CD14-positive monocyte (primary cell): ENCODE measurements around the gene CAMK1D. TPM values are rescaled to one million over a fixed set of nuclear protein-coding genes. Genes with fewer than 3 reads are reported as not detected.
A peak's percentile ranks its signal among the peaks of the same experiment; 100 is the strongest.

ENCODE experiments used
- DNase-seq, 3 donors: peaks; one replicate each; pipeline ENCODE4 v3.0.0-alpha.2; 2011 to 2022
- H2AFZ ChIP-seq: 2 replicates; pipeline ENCODE4 v1.6.0; 2012; ENCODE audit warnings: mild to moderate bottlenecking, low read depth, low read length, inconsistent platforms; ENCODE audit not compliant: insufficient read depth, poor library complexity, severe bottlenecking
- H3K27ac ChIP-seq, 2 donors: 1 replicate in 1 of 2; 2 replicates in 1 of 2; pipeline ENCODE4 v1.5.1; 2012 to 2013; ENCODE audit warnings: low read length in 2 of 2, control low read depth in 1 of 2, inconsistent platforms in 1 of 2, low read depth in 1 of 2, mild to moderate bottlenecking in 1 of 2
- H3K27me3 ChIP-seq, 2 donors: one replicate each; pipeline versions ENCODE4 v1.6.0 to v1.6.1; 2011 to 2013; ENCODE audit warnings: low read length in 2 of 2; ENCODE audit not compliant: control insufficient read depth in 2 of 2, insufficient read depth in 2 of 2
- H3K36me3 ChIP-seq, 2 donors: replicated peaks in 1 of 2; 1 replicate in 1 of 2; 2 replicates in 1 of 2; pipeline versions ENCODE4 v1.5.1 to v1.6.1; 2012 to 2013; ENCODE audit warnings: low read length in 2 of 2, control low read depth in 1 of 2, inconsistent platforms in 1 of 2, mild to moderate bottlenecking in 1 of 2; ENCODE audit not compliant: insufficient read depth in 2 of 2, control insufficient read depth in 1 of 2
- H3K4me1 ChIP-seq, 2 donors: 1 replicate in 1 of 2; 2 replicates in 1 of 2; pipeline versions ENCODE4 v1.5.1 to v1.6.1; 2012 to 2013; ENCODE audit warnings: low read length in 2 of 2, control low read depth in 1 of 2, inconsistent platforms in 1 of 2, mild to moderate bottlenecking in 1 of 2, moderate library complexity in 1 of 2; ENCODE audit not compliant: insufficient read depth in 2 of 2, control insufficient read depth in 1 of 2
- H3K4me2 ChIP-seq: replicated peaks from 2 replicates; pipeline ENCODE3; 2012; ENCODE audit warnings: low read length, moderate library complexity, mild to moderate bottlenecking; ENCODE audit not compliant: poor library complexity, severe bottlenecking; ENCODE audit errors: extremely low read depth
- H3K4me3 ChIP-seq, 3 experiments: fragments of 200-600 bp in 1 of 3; sonication (generic) in 1 of 3; replicated peaks in 1 of 3; 1 replicate in 2 of 3; 2 replicates in 1 of 3; pipeline ENCODE4 v1.5.1; 2011 to 2013; ENCODE audit warnings: low read length in 3 of 3, mild to moderate bottlenecking in 3 of 3, control low read depth in 2 of 3, low read depth in 2 of 3, inconsistent platforms in 1 of 3, moderate library complexity in 1 of 3
- H3K79me2 ChIP-seq: 2 replicates; pipeline ENCODE4 v1.6.0; 2012; ENCODE audit warnings: mild to moderate bottlenecking, control low read depth, inconsistent platforms, low read length, moderate library complexity; ENCODE audit not compliant: insufficient read depth
- H3K9ac ChIP-seq: 2 replicates; pipeline ENCODE4 v1.6.0; 2017; ENCODE audit warnings: low read length, mild to moderate bottlenecking; ENCODE audit not compliant: insufficient read depth, poor library complexity, severe bottlenecking
- H3K9me3 ChIP-seq, 2 donors: replicated peaks in 1 of 2; 1 replicate in 1 of 2; 2 replicates in 1 of 2; pipeline versions ENCODE4 v1.5.1 to v1.6.1; 2012 to 2013; ENCODE audit warnings: low read length in 2 of 2, control low read depth in 1 of 2; ENCODE audit not compliant: control insufficient read depth in 1 of 2, insufficient read depth in 1 of 2
- H4K20me1 ChIP-seq: 2 replicates; pipeline ENCODE4 v1.6.0; 2012; ENCODE audit warnings: mild to moderate bottlenecking, low read length, control low read depth, moderate library complexity; ENCODE audit not compliant: insufficient read depth
- H3K27ac Mint-ChIP-seq, 7 donors: one replicate each; pipeline ENCODE4 v1.8.0; 2020; ENCODE audit warnings: mild to moderate bottlenecking in 7 of 7, mixed read lengths in 7 of 7, moderate library complexity in 6 of 7, inconsistent platforms in 2 of 7
- H3K27me3 Mint-ChIP-seq, 3 donors: one replicate each; pipeline ENCODE4 v1.8.0; 2021 to 2022; ENCODE audit warnings: low read depth in 3 of 3, mild to moderate bottlenecking in 3 of 3, mixed read lengths in 3 of 3, moderate library complexity in 3 of 3, inconsistent platforms in 1 of 3
- H3K36me3 Mint-ChIP-seq, 2 donors: one replicate each; pipeline ENCODE4 v1.8.0; 2020; ENCODE audit warnings: mixed read lengths in 2 of 2, inconsistent platforms in 1 of 2, mild to moderate bottlenecking in 1 of 2
- H3K4me1 Mint-ChIP-seq: one replicate; pipeline ENCODE4 v1.8.0; 2020; ENCODE audit warnings: mild to moderate bottlenecking, mixed read lengths
- H3K4me3 Mint-ChIP-seq, 2 donors: one replicate each; pipeline ENCODE4 v1.8.0; 2020; ENCODE audit warnings: mild to moderate bottlenecking in 2 of 2, mixed read lengths in 2 of 2, moderate library complexity in 1 of 2
- H3K9me3 Mint-ChIP-seq, 7 donors: one replicate each; pipeline ENCODE4 v1.8.0; 2020 to 2022; ENCODE audit warnings: mixed read lengths in 7 of 7, mild to moderate bottlenecking in 6 of 7, moderate library complexity in 6 of 7, inconsistent platforms in 2 of 7
- CTCF ChIP-seq: fragments of 200-600 bp; IDR thresholded peaks from one replicate; pipeline ENCODE4 v1.8.0; 2022; ENCODE audit warnings: antibody characterized with exemption, mild to moderate bottlenecking
- WGBS: methylation state at CpG from one replicate; pipeline ENCODE4 v1.1.5; 2013; ENCODE audit warnings: missing lambda C conversion rate; ENCODE audit not compliant: insufficient coverage; 5-methylcytosine and 5-hydroxymethylcytosine counted together
- intact Hi-C, 2 donors: fragments of 100-400 bp; cut with micrococcal nuclease; formaldehyde crosslinking; loops; one replicate each; pipeline versions ENCODE4 v1.15.0 to v1.15.1; 2023
- polyA plus RNA-seq, 3 donors: library from polyadenylated mRNA; depleted of rRNA in 1 of 3; unstranded in 2 of 3; stranded (reverse) in 1 of 3; fragments of 300-500 nt in 2 of 3; fragments of >200 nt in 1 of 3; fragmentation: Illumina TruSeq in 2 of 3; gene quantifications; 1 replicate in 2 of 3; 2 replicates in 1 of 3; pipeline ENCODE4 v1.2.3, GENCODE V29; 2012 to 2021

CAMK1D gene
- polyA plus RNA-seq, 3 donors = 6.7 to 11.8 (median 7.1) TPM

GRCh38 chr10:12655940-12656339 is 306.6 kb downstream of the CAMK1D start:
- TF ChIP-seq CTCF = no peak
- intact Hi-C loops = loop anchor here (10.0 kb wide), 2 partner anchors 391 to 401 kb away; no protein-coding TSS in a partner anchor
- Mint-ChIP-seq H3K27ac (no peak overlapping the region), H3K4me1 (no peaks in the 10 kb centered on the region), H3K27me3 (no peaks in the 10 kb centered on the region), H3K36me3 (no peaks in the 10 kb centered on the region), H3K4me3 (no peak overlapping the region), H3K9me3 (peaks cover 0 to 7% (median 0%) of the 10 kb centered on the region in 7 donors)
- no peaks in the 10 kb centered on the region for H3K27me3 ChIP-seq
- no peaks in the 10 kb centered on the region for H3K79me2 ChIP-seq
- H3K36me3 ChIP-seq = no peaks in the 10 kb centered on the region
- DNase-seq = no peak
- H3K4me1 ChIP-seq = no peaks in the 10 kb centered on the region
- no peak overlapping the region for H3K4me2 ChIP-seq
- H3K4me3 ChIP-seq = no peak overlapping the region
- no peak overlapping the region for H3K27ac ChIP-seq
- no peak overlapping the region for H2AFZ ChIP-seq
- WGBS = 100% methylated on average over 1 of the region's 2 CpGs
- H3K9me3 ChIP-seq = no peaks in the 10 kb centered on the region
- no peak overlapping the region for H3K9ac ChIP-seq
- peaks cover 6% of the 10 kb centered on the region for H4K20me1 ChIP-seq

- Histone ChIP-seq H2AFZ (no peak overlapping the region), H3K79me2 (no peaks in the 10 kb centered on the region), H3K9me3 (no peaks in the 10 kb centered on the region), H3K27ac (no peak overlapping the region), H3K4me3 (no peak overlapping the region), H3K27me3 (no peaks in the 10 kb centered on the region), H3K4me2 (no peak overlapping the region), H4K20me1 (peaks cover 6% of the 10 kb centered on the region), H3K4me1 (no peaks in the 10 kb centered on the region), H3K36me3 (no peaks in the 10 kb centered on the region), H3K9ac (no peak overlapping the region)
- Mint-ChIP-seq H3K4me3 (no peak overlapping the region), H3K4me1 (no peaks in the 10 kb centered on the region), H3K27ac (no peak overlapping the region), H3K27me3 (no peaks in the 10 kb centered on the region), H3K9me3 (peaks cover 0 to 7% (median 0%) of the 10 kb centered on the region in 7 donors), H3K36me3 (no peaks in the 10 kb centered on the region)
- TF ChIP-seq CTCF = peak; percentile 71
- intact Hi-C loops = loop anchor here (10.0 kb wide), 2 partner anchors 392 to 402 kb away; no protein-coding TSS in a partner anchor
- DNase-seq = peak; percentile 15 to 36 (median 30)
- no CpG with 5 or more reads among the region's 4 CpGs for WGBS
Measured at GRCh38 chr10:12656518-12657142, 307.3 kb downstream of the CAMK1D start.
